Measurements from ENCODE around the gene AUTS2. TPM values are rescaled to one million over a fixed set of nuclear protein-coding genes. Genes with fewer than 3 reads are reported as not detected.

AUTS2 gene
- total and polyA plus RNA-seq, 10 of the 15 experiments (the other 5 are each of a cell fraction or from before 2014, with no cell fraction given): 6.4 to 55.6 (median 21.6) TPM

- TF ChIP-seq WRNIP1 (IDR thresholded peaks at IDR 0.05; ENCODE audit: borderline replicate concordance, low read depth, low read length): no peak
- peak; percentile 93 for TF ChIP-seq ATF2 (IDR thresholded peaks at IDR 0.05; ENCODE audit: low read length)
- TF ChIP-seq NRF1 (conservative IDR thresholded peaks at IDR 0.05; ENCODE audit: low read depth, low read length): no peak
- TF ChIP-seq IKZF2 (IDR thresholded peaks at IDR 0.05): peak; percentile 86 to 88
- TF ChIP-seq MXI1 (IDR thresholded peaks at IDR 0.05; ENCODE audit: low read depth, low read length): no peak
- TF ChIP-seq NR2C1 (IDR thresholded peaks at IDR 0.05): no peak
- no peak for TF ChIP-seq SREBF1 (IDR thresholded peaks at IDR 0.05; ENCODE audit: low read length)
- TF ChIP-seq, protein P1, sequence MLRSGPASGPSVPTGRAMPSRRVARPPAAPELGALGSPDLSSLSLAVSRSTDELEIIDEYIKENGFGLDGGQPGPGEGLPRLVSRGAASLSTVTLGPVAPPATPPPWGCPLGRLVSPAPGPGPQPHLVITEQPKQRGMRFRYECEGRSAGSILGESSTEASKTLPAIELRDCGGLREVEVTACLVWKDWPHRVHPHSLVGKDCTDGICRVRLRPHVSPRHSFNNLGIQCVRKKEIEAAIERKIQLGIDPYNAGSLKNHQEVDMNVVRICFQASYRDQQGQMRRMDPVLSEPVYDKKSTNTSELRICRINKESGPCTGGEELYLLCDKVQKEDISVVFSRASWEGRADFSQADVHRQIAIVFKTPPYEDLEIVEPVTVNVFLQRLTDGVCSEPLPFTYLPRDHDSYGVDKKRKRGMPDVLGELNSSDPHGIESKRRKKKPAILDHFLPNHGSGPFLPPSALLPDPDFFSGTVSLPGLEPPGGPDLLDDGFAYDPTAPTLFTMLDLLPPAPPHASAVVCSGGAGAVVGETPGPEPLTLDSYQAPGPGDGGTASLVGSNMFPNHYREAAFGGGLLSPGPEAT (IDR thresholded peaks at IDR 0.05; ENCODE audit: low read depth): peak; percentile 88
- no peak for TF ChIP-seq CHD1 (IDR thresholded peaks at IDR 0.05; ENCODE audit: low read depth, low read length)
- TF ChIP-seq PKNOX1 (IDR thresholded peaks at IDR 0.05): peak; percentile 30; the same call in 1 of the 2 replicates
- peak; percentile 50; the same call in 1 of the 2 replicates for TF ChIP-seq MLLT1 (IDR thresholded peaks at IDR 0.05)
- no peak for TF ChIP-seq SMAD5 (IDR thresholded peaks at IDR 0.05; ENCODE audit: low read depth)
- TF ChIP-seq MTA2 (IDR thresholded peaks at IDR 0.05; ENCODE audit: low read depth): peak; percentile 80
- no peak for TF ChIP-seq CREM (IDR thresholded peaks at IDR 0.05; ENCODE audit: low read depth)
- TF ChIP-seq ETV6 (conservative IDR thresholded peaks at IDR 0.05 in 1 of 2, IDR thresholded peaks at IDR 0.05 in 1 of 2; ENCODE audit: borderline replicate concordance in 1 of 2, low read depth in 1 of 2): no peak; a peak in 1 of 4 replicates
- TF ChIP-seq RFX5 (IDR thresholded peaks at IDR 0.05; ENCODE audit: low read depth, low read length): no peak
- TF ChIP-seq ZNF24 (IDR thresholded peaks at IDR 0.05): peak; percentile 91
- TF ChIP-seq SUPT20H (IDR thresholded peaks at IDR 0.05; ENCODE audit: borderline replicate concordance, control insufficient read depth, low read depth, low read length): no peak
- TF ChIP-seq ZNF384 (IDR thresholded peaks at IDR 0.05; ENCODE audit: borderline replicate concordance, low read depth, low read length): no peak
- TF ChIP-seq, protein P2, sequence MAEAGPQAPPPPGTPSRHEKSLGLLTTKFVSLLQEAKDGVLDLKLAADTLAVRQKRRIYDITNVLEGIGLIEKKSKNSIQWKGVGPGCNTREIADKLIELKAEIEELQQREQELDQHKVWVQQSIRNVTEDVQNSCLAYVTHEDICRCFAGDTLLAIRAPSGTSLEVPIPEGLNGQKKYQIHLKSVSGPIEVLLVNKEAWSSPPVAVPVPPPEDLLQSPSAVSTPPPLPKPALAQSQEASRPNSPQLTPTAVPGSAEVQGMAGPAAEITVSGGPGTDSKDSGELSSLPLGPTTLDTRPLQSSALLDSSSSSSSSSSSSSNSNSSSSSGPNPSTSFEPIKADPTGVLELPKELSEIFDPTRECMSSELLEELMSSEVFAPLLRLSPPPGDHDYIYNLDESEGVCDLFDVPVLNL (IDR thresholded peaks at IDR 0.05; ENCODE audit: low read depth, low read length): no peak
- no peak for TF ChIP-seq ZBTB33 (IDR thresholded peaks at IDR 0.05)
- TF ChIP-seq CEBPB (IDR thresholded peaks at IDR 0.05; ENCODE audit: borderline replicate concordance in 1 of 2, low read depth in 2 of 2, low read length in 2 of 2): no peak
- TF ChIP-seq RAD51 (IDR thresholded peaks at IDR 0.05): no peak
Observed at GRCh38 chr7:70726951-70727378, 1128.7 kb downstream of the AUTS2 start (continued).

Measured in GM12878 (cell line).